ENCODE data around the gene MYO16.

DNA sequence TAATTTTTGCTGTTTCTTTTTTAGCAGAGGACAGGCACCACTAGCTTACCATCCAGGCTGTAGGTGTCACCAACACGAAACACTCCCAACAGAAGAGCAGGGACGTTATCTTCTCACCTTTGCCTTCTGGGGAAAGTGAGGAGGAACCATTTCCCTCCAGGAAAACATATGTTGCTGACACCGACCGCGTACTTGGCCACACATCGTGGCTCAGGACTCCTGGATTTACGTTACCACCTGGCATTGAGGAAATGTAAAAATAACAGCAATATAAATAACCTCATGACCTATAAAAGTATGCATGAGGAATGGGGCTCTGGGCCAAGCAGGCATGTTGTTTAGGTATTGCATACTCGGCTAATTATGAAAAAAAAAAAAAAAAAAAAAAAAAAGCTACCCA is 525.1 kb downstream of the MYO16 start:
- no peak for TF ChIP-seq CTCF (IDR thresholded peaks at IDR 0.05; ENCODE audit: insufficient read depth, low read length, poor library complexity, severe bottlenecking)
- TF ChIP-seq EZH2phosphoT487 (conservative IDR thresholded peaks at IDR 0.05; ENCODE audit: low read length) = no peak
